Stimulated activated CD8-positive, alpha-beta memory T cell treated with anti-CD3 and anti-CD28 coated beads, Interleukin-15, amount 100 ng/mL, for 4 hours (primary cell): ENCODE results near the gene MED28.

Source experiments
- DNase-seq, 2 donors: peaks; one replicate each; pipeline ENCODE4 v3.0.0-alpha.2; 2020; ENCODE audit warnings: low read depth in 2 of 2

The MED28 gene

GRCh38 chr4:17667253-17667652 is 52.8 kb downstream of the MED28 start:
- no peak for DNase-seq

- DNase-seq, result no peak
Observed at GRCh38 chr4:17667653-17668201, 53.3 kb downstream of the MED28 start.

- DNase-seq, result no peak
Observed at GRCh38 chr4:17670423-17670822, 56.0 kb downstream of the MED28 start.

- DNase-seq, result no peak
Observed at GRCh38 chr4:17680559-17681280, 66.3 kb downstream of the MED28 start.

- no peak for DNase-seq
Observed at GRCh38 chr4:17681281-17682221, 67.1 kb downstream of the MED28 start.

- no peak for DNase-seq
Observed at GRCh38 chr4:17682222-17682566, 67.8 kb downstream of the MED28 start.
